ENCODE measurements around the gene PRR19. TPM values are rescaled to one million over a fixed set of nuclear protein-coding genes. Genes with fewer than 3 reads are reported as not detected.
"Not testable (repeated sequence)": the region's sequence is repeated elsewhere in the genome, so short reads cannot be mapped to it uniquely, and the experiment has no call there.

Gene PRR19
- total RNA-seq, 1 experiment from 2014 or later = 1.9 TPM

DNA sequence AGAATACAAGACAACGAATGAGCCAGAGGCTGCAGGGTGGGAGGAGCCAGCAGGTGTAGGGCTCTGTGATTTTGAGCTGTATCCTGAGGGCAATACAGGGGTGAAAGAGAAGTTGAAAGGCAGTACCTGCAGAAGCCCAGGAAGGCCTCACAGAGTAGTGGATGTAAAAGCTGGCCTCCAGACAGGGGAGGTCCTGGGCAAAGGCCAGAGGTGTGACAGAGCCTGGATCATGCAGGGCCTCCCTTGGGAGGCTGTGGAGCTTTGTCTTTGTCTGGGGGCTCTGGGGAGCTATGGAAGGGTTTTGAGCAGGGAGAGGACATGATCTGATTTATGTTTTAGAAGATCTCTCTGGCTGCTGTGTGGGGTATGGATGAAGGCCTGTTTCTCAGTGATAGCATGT lies 26.2 kb downstream of the PRR19 start:
- no peaks in the 10 kb centered on the region for H3K36me3 ChIP-seq
- peaks cover 8% of the 10 kb centered on the region; the same call in 1 of the 2 replicates for H3K4me1 ChIP-seq
- H3K9me3 ChIP-seq (replicated peaks) = no peaks in the 10 kb centered on the region
- no peak for DNase-seq
- no peak overlapping the region for H3K27ac ChIP-seq
- no peak overlapping the region for H3K4me3 ChIP-seq
- no peaks in the 10 kb centered on the region for H3K27me3 ChIP-seq

DNA sequence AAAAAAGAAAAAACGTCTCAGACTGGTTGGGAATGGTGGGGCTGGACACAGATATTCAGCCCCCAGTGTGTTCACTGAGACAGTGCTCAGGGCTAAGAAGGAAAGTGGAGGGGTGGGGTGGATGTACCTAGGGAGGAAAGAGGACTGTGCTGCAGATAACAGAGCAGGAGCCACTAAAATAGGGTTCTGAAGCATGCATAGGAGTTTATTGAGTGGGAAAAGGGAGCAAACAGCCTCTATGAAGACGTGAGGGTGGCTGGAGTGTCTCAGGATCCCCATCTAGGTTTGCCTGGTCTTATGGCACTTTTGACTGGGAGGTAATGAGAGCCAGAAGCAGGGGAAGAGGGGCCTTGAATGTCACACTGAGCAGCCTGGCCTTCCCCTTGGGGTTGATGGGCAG lies 26.9 kb downstream of the PRR19 start:
- Histone ChIP-seq H3K9me3 (replicated peaks) (no peaks in the 10 kb centered on the region), H3K27ac (no peak overlapping the region), H3K36me3 (no peaks in the 10 kb centered on the region), H3K27me3 (no peaks in the 10 kb centered on the region), H3K4me1 (peaks cover 8% of the 10 kb centered on the region; the same call in 1 of the 2 replicates), H3K4me3 (no peak overlapping the region)
- DNase-seq = peak in 1 of 2 experiments; percentile 26

DNA sequence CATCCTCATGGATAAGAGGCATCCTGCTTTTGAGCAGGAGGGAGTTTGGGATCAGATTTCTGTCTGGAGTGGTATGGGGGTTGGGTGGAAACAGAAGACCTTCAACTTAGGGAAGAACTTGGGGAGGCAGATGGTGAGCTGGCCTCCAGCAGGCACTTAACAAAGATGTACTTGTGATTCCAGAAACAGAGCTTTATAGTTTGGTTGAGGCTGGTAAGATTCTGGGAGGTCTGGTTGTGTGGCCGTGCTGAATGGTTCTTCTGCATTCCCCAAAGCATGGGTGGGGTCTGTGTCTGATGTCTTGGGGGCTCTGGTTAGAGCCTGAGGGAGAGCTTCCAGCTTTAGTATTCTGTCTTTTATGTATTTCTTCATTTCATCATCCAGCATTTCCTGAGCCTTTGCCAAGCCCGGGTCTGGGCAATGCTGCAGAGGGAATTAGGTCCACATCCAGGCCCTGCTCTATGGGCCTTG lies 28.3 kb downstream of the PRR19 start:
- Histone ChIP-seq H3K36me3 (no peaks in the 10 kb centered on the region), H3K9me3 (replicated peaks) (no peaks in the 10 kb centered on the region), H3K27me3 (no peaks in the 10 kb centered on the region), H3K4me1 (peaks cover 8% of the 10 kb centered on the region; the same call in 1 of the 2 replicates), H3K27ac (peak overlapping the region; percentile 26; the same call in 1 of the 2 replicates), H3K4me3 (no peak overlapping the region)
- DNase-seq = peak; percentile 59 to 80

DNA sequence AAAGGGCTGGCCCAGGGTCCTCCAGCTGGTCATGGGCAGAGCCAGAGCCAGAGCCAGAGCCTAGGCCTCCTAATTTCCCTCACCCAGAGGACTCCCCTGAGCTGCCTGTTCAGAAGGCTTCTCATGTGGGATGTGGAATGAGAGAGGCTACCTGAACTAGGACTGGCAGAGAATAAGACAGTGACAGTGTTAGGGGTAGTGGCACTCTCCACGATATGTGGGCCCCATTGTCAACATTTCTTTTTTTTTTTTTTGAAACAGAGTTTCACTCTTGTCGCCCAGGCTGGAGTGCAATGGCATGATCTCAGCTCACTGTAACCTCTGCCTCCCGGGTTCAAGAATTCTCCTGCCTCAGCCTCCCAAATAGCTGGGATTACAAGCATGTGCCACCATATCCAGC lies 29.4 kb downstream of the PRR19 start:
- H3K4me3 ChIP-seq; DNase-seq; H3K4me1 ChIP-seq; H3K27ac ChIP-seq; H3K36me3 ChIP-seq; H3K27me3 ChIP-seq; H3K9me3 ChIP-seq (replicated peaks): not testable (repeated sequence)

DNA sequence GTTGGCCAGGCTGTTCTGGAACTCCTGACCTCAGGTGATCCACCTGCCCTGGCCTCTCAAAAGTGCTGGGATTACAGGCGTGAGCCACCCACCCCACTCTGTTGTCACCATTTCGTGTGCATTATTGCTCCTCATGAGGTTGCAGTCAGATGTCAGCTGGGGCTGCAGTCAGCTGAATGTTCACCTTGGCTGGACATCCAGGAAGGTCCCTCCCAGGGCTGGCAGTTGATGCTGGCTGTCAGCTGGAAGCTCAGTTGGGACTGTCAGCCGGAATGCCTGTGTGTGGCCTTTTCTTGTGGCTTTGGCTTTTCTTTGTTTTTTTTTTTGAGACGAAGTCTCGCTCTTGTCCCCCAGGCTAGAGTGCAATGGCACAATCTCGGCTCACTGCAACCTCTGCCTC lies 30.1 kb downstream of the PRR19 start:
- peaks cover 8% of the 10 kb centered on the region; the same call in 1 of the 2 replicates for H3K4me1 ChIP-seq
- DNase-seq = peak; percentile 54 to 67
- H3K4me3 ChIP-seq = no peak overlapping the region
- no peaks in the 10 kb centered on the region for H3K27me3 ChIP-seq
- no peaks in the 10 kb centered on the region for H3K9me3 ChIP-seq (replicated peaks)
- peaks cover 2% of the 10 kb centered on the region; the same call in 1 of the 2 replicates for H3K36me3 ChIP-seq
- no peak overlapping the region for H3K27ac ChIP-seq

DNA sequence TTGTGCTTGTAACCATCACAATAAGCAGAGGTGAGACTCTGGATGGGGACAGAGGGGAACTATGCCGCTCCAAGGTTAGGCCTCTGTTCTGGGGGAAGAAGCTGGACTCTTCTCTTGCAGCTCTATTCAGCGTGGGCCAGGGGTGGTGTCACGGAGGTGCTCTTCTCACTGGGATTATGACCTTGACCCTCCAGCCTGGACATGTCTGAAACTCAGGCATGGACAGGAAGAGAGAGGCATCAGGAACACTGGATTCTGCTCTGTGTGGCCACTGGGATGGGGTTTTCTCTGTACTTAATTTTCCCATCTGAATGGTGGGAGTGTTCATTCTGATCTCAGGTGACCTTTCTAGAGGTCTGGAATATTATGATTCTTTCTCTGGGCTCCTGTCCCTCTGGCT lies 31.1 kb downstream of the PRR19 start:
- no peaks in the 10 kb centered on the region for H3K9me3 ChIP-seq (replicated peaks)
- peaks cover 2% of the 10 kb centered on the region; the same call in 1 of the 2 replicates for H3K36me3 ChIP-seq
- H3K4me1 ChIP-seq = peaks cover 8% of the 10 kb centered on the region; the same call in 1 of the 2 replicates
- H3K4me3 ChIP-seq = no peak overlapping the region
- H3K27me3 ChIP-seq = no peaks in the 10 kb centered on the region
- no peak for DNase-seq
- no peak overlapping the region for H3K27ac ChIP-seq

DNA sequence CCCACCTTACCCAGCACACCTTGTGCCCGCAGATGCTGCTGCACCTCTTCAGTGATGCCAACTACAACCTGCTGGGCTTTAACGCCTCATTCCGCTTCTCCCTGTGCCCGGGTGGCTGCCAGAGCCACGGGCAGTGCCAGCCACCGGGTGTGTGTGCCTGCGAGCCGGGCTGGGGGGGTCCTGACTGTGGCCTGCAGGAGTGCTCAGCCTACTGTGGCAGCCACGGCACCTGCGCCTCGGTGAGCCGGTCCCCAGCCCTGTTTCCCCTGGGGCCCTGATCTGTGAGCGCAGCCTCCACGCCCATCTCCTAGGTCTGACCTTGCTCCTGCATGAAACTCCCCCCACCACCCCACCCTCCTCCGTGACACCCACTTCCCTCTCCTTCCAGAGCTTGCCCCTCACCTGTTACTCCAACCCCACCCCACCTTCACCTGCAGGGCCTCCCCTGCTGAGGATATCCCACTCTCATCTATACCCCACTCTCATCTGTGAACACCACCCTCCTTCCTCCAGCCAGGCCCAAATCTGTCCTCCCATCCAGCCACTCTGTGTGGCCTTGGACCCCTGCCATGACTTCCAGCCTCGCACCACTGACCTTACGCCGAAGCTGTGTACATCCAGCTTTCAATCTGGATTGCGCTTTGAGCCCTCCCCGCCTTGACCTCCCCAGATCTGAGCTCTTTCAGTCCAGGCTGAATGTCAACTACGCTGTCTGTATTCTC lies 32.2 kb downstream of the PRR19 start:
- Histone ChIP-seq H3K4me3 (no peak overlapping the region), H3K27me3 (no peaks in the 10 kb centered on the region), H3K36me3 (peaks cover 2% of the 10 kb centered on the region; the same call in 1 of the 2 replicates), H3K4me1 (peaks cover 8% of the 10 kb centered on the region; the same call in 1 of the 2 replicates), H3K9me3 (replicated peaks) (no peaks in the 10 kb centered on the region), H3K27ac (no peak overlapping the region)
- DNase-seq = no peak

- Histone ChIP-seq H3K27me3 (no peaks in the 10 kb centered on the region), H3K36me3 (peaks cover 2% of the 10 kb centered on the region; the same call in 1 of the 2 replicates), H3K4me1 (peaks cover 8% of the 10 kb centered on the region; the same call in 1 of the 2 replicates), H3K9me3 (replicated peaks) (no peaks in the 10 kb centered on the region), H3K27ac (no peak overlapping the region), H3K4me3 (no peak overlapping the region)
- DNase-seq = no peak
These were observed 32.9 kb downstream of the PRR19 start for GRCh38 chr19:42334697-42335373.

- Histone ChIP-seq H3K27me3 (no peaks in the 10 kb centered on the region), H3K27ac (no peak overlapping the region), H3K9me3 (replicated peaks) (no peaks in the 10 kb centered on the region), H3K4me3 (no peak overlapping the region), H3K36me3 (peaks cover 2% of the 10 kb centered on the region; the same call in 1 of the 2 replicates), H3K4me1 (peaks cover 6% of the 10 kb centered on the region; the same call in 1 of the 2 replicates)
- no peak for DNase-seq
These were observed 33.5 kb downstream of the PRR19 start for GRCh38 chr19:42335374-42335936.

GRCh38 chr19:42335971-42336370 lies 34.0 kb downstream of the PRR19 start:
- Histone ChIP-seq H3K4me3 (no peak overlapping the region), H3K9me3 (replicated peaks) (no peaks in the 10 kb centered on the region), H3K27ac (no peak overlapping the region), H3K4me1 (peaks cover 2% of the 10 kb centered on the region; the same call in 1 of the 2 replicates), H3K27me3 (no peaks in the 10 kb centered on the region), H3K36me3 (peaks cover 2% of the 10 kb centered on the region; the same call in 1 of the 2 replicates)
- no peak for DNase-seq

GRCh38 chr19:42339126-42339860 lies 37.4 kb downstream of the PRR19 start:
- not testable (repeated sequence) for H3K9me3 ChIP-seq (replicated peaks); H3K27ac ChIP-seq; H3K4me1 ChIP-seq; H3K36me3 ChIP-seq; DNase-seq; H3K4me3 ChIP-seq; H3K27me3 ChIP-seq

DNA sequence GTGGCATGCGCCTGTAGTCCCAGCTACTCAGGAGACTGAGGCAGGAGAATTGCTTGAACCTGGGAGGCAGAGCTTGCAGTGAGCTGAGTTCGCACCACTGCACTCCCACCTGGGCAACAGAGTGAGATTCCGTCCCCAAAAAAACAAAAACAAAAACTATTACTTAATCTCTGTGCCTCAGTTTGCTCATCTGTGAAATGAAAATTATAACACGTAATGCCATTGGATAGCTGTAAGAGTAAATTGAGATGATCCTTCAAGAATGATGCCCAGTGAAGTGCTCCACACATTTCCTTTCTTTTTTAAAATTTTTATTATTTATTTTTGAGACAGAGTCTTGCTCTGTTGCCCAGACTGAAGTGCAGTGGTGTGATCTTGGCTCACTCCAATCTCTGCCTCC lies 38.0 kb downstream of the PRR19 start:
- DNase-seq; H3K4me1 ChIP-seq; H3K36me3 ChIP-seq; H3K9me3 ChIP-seq (replicated peaks); H3K27me3 ChIP-seq; H3K27ac ChIP-seq; H3K4me3 ChIP-seq: not testable (repeated sequence)

DNA sequence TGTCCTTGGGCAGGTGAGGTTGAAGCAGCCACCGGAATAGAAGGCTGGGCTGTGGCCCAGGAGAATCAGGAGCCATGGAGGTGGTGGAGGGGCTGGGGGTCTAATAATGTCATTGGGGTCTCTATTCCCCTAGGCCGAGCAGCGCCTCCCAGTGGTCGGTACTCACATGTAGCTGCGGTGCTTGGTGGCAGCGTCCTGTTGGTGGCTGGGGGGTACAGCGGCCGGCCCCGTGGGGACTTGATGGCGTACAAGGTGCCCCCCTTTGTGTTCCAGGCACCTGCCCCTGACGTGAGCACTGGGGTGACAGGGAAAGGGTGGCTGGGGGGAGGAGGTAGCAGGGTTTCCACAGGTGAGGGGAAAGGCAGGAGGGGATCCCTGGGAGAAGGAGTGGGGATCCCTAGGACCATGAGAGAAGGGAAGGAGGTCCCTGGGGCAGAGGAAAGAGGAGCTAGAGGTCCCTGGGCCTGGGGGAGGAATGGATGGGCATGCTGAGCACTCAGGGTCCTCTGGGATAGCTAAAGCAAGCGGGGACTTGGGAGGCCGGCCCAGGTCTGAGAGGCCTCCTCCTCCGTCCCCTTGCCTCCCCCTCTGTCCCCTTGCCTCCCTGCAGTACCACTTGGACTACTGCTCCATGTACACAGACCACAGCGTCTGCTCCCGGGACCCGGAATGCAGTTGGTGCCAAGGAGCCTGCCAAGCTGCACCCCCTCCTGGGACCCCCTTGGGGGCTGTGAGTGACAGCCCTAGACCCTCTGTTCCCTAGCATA lies 41.6 kb downstream of the PRR19 start:
- no peaks in the 10 kb centered on the region for H3K9me3 ChIP-seq (replicated peaks)
- H3K27me3 ChIP-seq = no peaks in the 10 kb centered on the region
- no peaks in the 10 kb centered on the region; the same call in 1 of the 2 replicates for H3K36me3 ChIP-seq
- H3K4me3 ChIP-seq = no peak overlapping the region
- H3K27ac ChIP-seq = no peak overlapping the region
- no peaks in the 10 kb centered on the region for H3K4me1 ChIP-seq
- DNase-seq = no peak
